Measurements from ENCODE around the gene WHRN.

GRCh38 chr9:114518120-114518519 lies 12.8 kb upstream of the WHRN start:
- TF ChIP-seq CTCF (optimal IDR thresholded peaks at IDR 0.05 in 1 of 3, IDR thresholded peaks at IDR 0.05 in 1 of 3, conservative IDR thresholded peaks at IDR 0.05 in 1 of 3; ENCODE audit: extremely low read depth in 1 of 3, insufficient read depth in 2 of 3, low read length in 3 of 3) (no peak), EZH2 (IDR thresholded peaks at IDR 0.05; ENCODE audit: low read length) (no peak)

Data from keratinocyte (primary cell).